Astrocyte (in vitro differentiated cells and primary cell): ENCODE measurements around the gene RSF1. TPM values are rescaled to one million over a fixed set of nuclear protein-coding genes. Genes with fewer than 3 reads are reported as not detected.

Experiments used
- DNase-seq: peaks from one replicate; pipeline ENCODE4 v3.0.0-alpha.2; 2010; ENCODE audit warnings: low read depth
- FAIRE-seq: peaks from 2 replicates; lab custom pipeline; 2011; peaks lifted over from hg19 to GRCh38; lab: Jason Lieb, UNC
- H2AFZ ChIP-seq: 2 replicates; pipeline ENCODE4 v1.6.0; 2012; ENCODE audit warnings: low read depth, low read length, inconsistent platforms
- H3K27ac ChIP-seq: 2 replicates; pipeline ENCODE4 v1.5.1; 2011; ENCODE audit warnings: low read depth, low read length, inconsistent platforms
- H3K27me3 ChIP-seq: 2 replicates; pipeline ENCODE4 v1.6.0; 2011; ENCODE audit warnings: low read length, inconsistent platforms; ENCODE audit not compliant: insufficient read depth
- H3K36me3 ChIP-seq: 2 replicates; pipeline ENCODE4 v1.5.1; 2011; ENCODE audit warnings: low read length, inconsistent platforms; ENCODE audit not compliant: insufficient read depth
- H3K4me1 ChIP-seq: 2 replicates; pipeline ENCODE4 v1.5.1; 2011; ENCODE audit warnings: low read length, inconsistent platforms; ENCODE audit not compliant: insufficient read depth
- H3K4me2 ChIP-seq: 2 replicates; pipeline ENCODE4 v1.6.0; 2012; ENCODE audit warnings: low read length, inconsistent platforms
- H3K4me3 ChIP-seq: 2 replicates; pipeline ENCODE4 v1.5.1; 2011; ENCODE audit warnings: low read depth, mild to moderate bottlenecking, low read length, inconsistent platforms; ENCODE audit not compliant: insufficient read depth
- H3K79me2 ChIP-seq: 2 replicates; pipeline ENCODE4 v1.6.0; 2012; ENCODE audit warnings: mild to moderate bottlenecking, low read length, inconsistent platforms; ENCODE audit not compliant: insufficient read depth
- H3K9ac ChIP-seq: 2 replicates; pipeline ENCODE4 v1.6.0; 2012; ENCODE audit warnings: mild to moderate bottlenecking, low read length, inconsistent platforms
- H3K9me3 ChIP-seq: 2 replicates; pipeline ENCODE4 v1.5.1; 2012; ENCODE audit warnings: low read depth, mild to moderate bottlenecking, low read length, inconsistent platforms; ENCODE audit not compliant: insufficient read depth
- H4K20me1 ChIP-seq: 2 replicates; pipeline ENCODE4 v1.6.0; 2012; ENCODE audit warnings: low read length, inconsistent platforms; ENCODE audit not compliant: insufficient read depth
- H3K27ac Mint-ChIP-seq: one replicate; pipeline ENCODE4 v1.8.0; 2021; ENCODE audit warnings: mild to moderate bottlenecking, mixed read lengths; ENCODE audit not compliant: unreplicated experiment
- H3K27me3 Mint-ChIP-seq: one replicate; pipeline ENCODE4 v1.8.0; 2021; ENCODE audit warnings: low read depth, mixed read lengths; ENCODE audit not compliant: unreplicated experiment
- H3K36me3 Mint-ChIP-seq: one replicate; pipeline ENCODE4 v1.8.0; 2021; ENCODE audit warnings: low read depth, mixed read lengths; ENCODE audit not compliant: unreplicated experiment
- H3K4me1 Mint-ChIP-seq: one replicate; pipeline ENCODE4 v1.8.0; 2021; ENCODE audit warnings: low read depth, mixed read lengths; ENCODE audit not compliant: unreplicated experiment
- H3K4me3 Mint-ChIP-seq: one replicate; pipeline ENCODE4 v1.8.0; 2021; ENCODE audit warnings: mild to moderate bottlenecking, moderate library complexity, mixed read lengths; ENCODE audit not compliant: unreplicated experiment
- H3K9me3 Mint-ChIP-seq: one replicate; pipeline ENCODE4 v1.8.0; 2021; ENCODE audit warnings: mild to moderate bottlenecking, mixed read lengths; ENCODE audit not compliant: unreplicated experiment
- EZH2 ChIP-seq: IDR thresholded peaks from 2 replicates; pipeline ENCODE4 v1.6.1; 2012; ENCODE audit warnings: mild to moderate bottlenecking, low read length, inconsistent platforms; ENCODE audit not compliant: insufficient read depth
- total RNA-seq: library from RNA; stranded (reverse); gene quantifications from 2 replicates; pipeline ENCODE4 v1.2.1, GENCODE V29; 2021
- TF ChIP-seq, protein P1 (sequence below): IDR thresholded peaks from 2 replicates; pipeline ENCODE4 v1.5.1; 2011; ENCODE audit warnings: low read depth, mild to moderate bottlenecking, inconsistent platforms, low read length, moderate library complexity; ENCODE audit not compliant: insufficient read depth

RSF1 gene
- total RNA-seq, 1 donor from 2014 or later = 84.0 TPM

DNA sequence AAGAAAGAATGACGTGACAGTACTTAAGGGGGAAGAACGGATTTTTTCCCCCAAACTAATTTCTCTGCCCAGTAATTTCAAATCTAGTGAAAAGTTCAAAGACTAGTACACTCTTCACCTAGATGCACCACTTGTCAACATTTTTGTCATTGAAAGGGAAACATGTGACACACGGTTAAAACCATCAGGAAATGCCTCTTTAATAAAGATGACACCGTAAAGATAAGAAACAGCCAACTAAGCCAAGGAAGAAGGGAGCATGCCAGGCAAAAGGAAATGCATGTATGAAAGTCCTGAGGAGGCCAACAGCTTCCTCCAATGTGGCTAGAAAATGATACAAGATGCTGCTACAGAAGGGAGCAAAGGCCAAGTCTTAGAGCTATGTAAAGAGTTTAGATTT is 49.4 kb downstream of the RSF1 start:
- Mint-ChIP-seq H3K4me1 (peaks cover 15% of the 10 kb centered on the region), H3K27me3 (no peaks in the 10 kb centered on the region), H3K36me3 (no peaks in the 10 kb centered on the region), H3K4me3 (no peak overlapping the region), H3K27ac (no peak overlapping the region), H3K9me3 (no peaks in the 10 kb centered on the region)
- Histone ChIP-seq H3K9ac (no peak overlapping the region), H2AFZ (no peak overlapping the region), H3K27me3 (no peaks in the 10 kb centered on the region), H3K4me3 (no peak overlapping the region), H3K36me3 (no peaks in the 10 kb centered on the region), H3K27ac (no peak overlapping the region), H3K4me1 (no peaks in the 10 kb centered on the region), H4K20me1 (peaks cover 93% of the 10 kb centered on the region), H3K4me2 (no peak overlapping the region), H3K79me2 (peaks cover 84% of the 10 kb centered on the region), H3K9me3 (no peaks in the 10 kb centered on the region)
- FAIRE-seq = no peak
- TF ChIP-seq, protein P1, sequence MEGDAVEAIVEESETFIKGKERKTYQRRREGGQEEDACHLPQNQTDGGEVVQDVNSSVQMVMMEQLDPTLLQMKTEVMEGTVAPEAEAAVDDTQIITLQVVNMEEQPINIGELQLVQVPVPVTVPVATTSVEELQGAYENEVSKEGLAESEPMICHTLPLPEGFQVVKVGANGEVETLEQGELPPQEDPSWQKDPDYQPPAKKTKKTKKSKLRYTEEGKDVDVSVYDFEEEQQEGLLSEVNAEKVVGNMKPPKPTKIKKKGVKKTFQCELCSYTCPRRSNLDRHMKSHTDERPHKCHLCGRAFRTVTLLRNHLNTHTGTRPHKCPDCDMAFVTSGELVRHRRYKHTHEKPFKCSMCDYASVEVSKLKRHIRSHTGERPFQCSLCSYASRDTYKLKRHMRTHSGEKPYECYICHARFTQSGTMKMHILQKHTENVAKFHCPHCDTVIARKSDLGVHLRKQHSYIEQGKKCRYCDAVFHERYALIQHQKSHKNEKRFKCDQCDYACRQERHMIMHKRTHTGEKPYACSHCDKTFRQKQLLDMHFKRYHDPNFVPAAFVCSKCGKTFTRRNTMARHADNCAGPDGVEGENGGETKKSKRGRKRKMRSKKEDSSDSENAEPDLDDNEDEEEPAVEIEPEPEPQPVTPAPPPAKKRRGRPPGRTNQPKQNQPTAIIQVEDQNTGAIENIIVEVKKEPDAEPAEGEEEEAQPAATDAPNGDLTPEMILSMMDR = no peak
- TF ChIP-seq EZH2 = no peak
- peak; percentile 14 for DNase-seq

DNA sequence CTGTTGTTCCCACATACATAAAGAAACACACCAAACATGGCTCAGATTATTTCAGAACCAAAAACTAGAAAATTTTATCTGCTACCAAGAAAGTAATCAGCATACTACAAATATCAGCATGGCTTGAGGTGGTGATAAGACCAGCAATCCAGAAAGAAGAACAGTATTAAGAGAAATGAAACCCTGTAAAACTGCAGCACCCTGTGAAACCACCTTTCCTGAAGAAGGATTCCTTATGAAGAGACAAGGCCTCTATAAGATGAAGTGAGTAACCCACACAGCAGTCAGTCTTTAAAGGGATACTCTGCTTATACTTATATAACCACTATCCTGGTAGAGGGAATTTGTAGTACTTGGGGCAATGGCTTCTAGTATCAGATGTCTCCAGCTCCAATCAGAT is 49.9 kb downstream of the RSF1 start:
- Histone ChIP-seq H4K20me1 (peaks cover 93% of the 10 kb centered on the region), H3K4me1 (no peaks in the 10 kb centered on the region), H3K27ac (no peak overlapping the region), H3K9ac (no peak overlapping the region), H3K27me3 (no peaks in the 10 kb centered on the region), H3K4me3 (no peak overlapping the region), H3K79me2 (peaks cover 83% of the 10 kb centered on the region), H3K9me3 (no peaks in the 10 kb centered on the region), H2AFZ (no peak overlapping the region), H3K4me2 (no peak overlapping the region), H3K36me3 (no peaks in the 10 kb centered on the region)
- peaks cover 11% of the 10 kb centered on the region for H3K4me1 Mint-ChIP-seq
- no peaks in the 10 kb centered on the region for H3K9me3 Mint-ChIP-seq
- H3K27me3 Mint-ChIP-seq = no peaks in the 10 kb centered on the region
- no peaks in the 10 kb centered on the region for H3K36me3 Mint-ChIP-seq
- TF ChIP-seq, protein P1 = no peak
- TF ChIP-seq EZH2 = no peak
- H3K4me3 Mint-ChIP-seq = no peak overlapping the region
- FAIRE-seq (no peak), DNase-seq (no peak)
- H3K27ac Mint-ChIP-seq = no peak overlapping the region

DNA sequence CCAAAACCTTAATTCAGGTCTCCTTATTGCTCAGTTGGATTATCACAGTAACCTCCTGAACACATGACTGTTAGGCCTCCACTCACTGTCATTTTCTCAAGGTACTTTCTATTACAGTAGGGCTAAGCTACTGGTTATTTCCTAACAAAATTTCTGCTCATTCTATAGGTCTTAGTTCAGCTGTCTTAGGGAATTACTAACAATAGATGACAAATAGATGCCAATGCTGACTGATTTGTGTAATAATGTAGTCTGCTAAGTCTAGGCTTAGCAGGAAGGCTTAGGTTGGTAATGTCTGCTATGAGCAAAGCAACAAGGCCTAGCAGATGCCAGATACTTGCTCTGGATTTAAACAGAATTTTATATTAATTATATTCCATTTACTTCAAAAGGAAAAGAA is 58.1 kb downstream of the RSF1 start:
- no peak for DNase-seq
- Histone ChIP-seq H3K27ac (no peak overlapping the region), H3K4me3 (no peak overlapping the region), H3K9me3 (no peaks in the 10 kb centered on the region), H3K79me2 (peaks cover 29% of the 10 kb centered on the region), H2AFZ (no peak overlapping the region), H3K4me1 (no peaks in the 10 kb centered on the region), H4K20me1 (peaks cover 41% of the 10 kb centered on the region), H3K36me3 (peaks cover 6% of the 10 kb centered on the region), H3K27me3 (no peaks in the 10 kb centered on the region), H3K4me2 (no peak overlapping the region), H3K9ac (no peak overlapping the region)
- Mint-ChIP-seq H3K27ac (peak overlapping the region; percentile 28), H3K36me3 (peaks cover 8% of the 10 kb centered on the region), H3K27me3 (no peaks in the 10 kb centered on the region), H3K4me1 (no peaks in the 10 kb centered on the region), H3K4me3 (no peak overlapping the region), H3K9me3 (no peaks in the 10 kb centered on the region)
- FAIRE-seq = no peak
- no peak for TF ChIP-seq EZH2
- TF ChIP-seq, protein P1 = no peak
